Caco-2 (cell line): ENCODE measurements around the gene CFD. TPM values are rescaled to one million over a fixed set of nuclear protein-coding genes. Genes with fewer than 3 reads are reported as not detected.

Source experiments
- BruUV-seq: library from RNA; stranded (reverse); fragments of 400-500 nt; replicated peaks from 2 replicates; lab custom pipeline; 2021; lab: Mats Ljungman, UMichigan
- CTCF ChIA-PET: fragments of 300-600 bp; sonication (Branson Sonifier 250); formaldehyde crosslinking; loops from one replicate; lab custom pipeline; 2022; ENCODE audit warnings: antibody characterized with exemption; lab: Charles Lee
- POLR2A ChIA-PET: fragments of 300-600 bp; sonication (Branson Sonifier 250); formaldehyde crosslinking; loops from one replicate; lab custom pipeline; 2022; ENCODE audit warnings: antibody characterized with exemption; lab: Charles Lee
- DNase-seq, 2 experiments: peaks; one replicate each; pipeline versions ENCODE4 v3.0.0 to v3.0.0-alpha.2; 2020 to 2022
- H3K27me3 ChIP-seq: replicated peaks from 2 replicates; pipeline ENCODE4 v1.6.0; 2011; ENCODE audit warnings: low read length; ENCODE audit not compliant: control insufficient read depth, insufficient read depth
- H3K36me3 ChIP-seq: 2 replicates; pipeline ENCODE4 v1.5.1; 2011; ENCODE audit warnings: low read length; ENCODE audit not compliant: control insufficient read depth, insufficient read depth
- H3K4me1 ChIP-seq: fragments of 250-450 bp; sonication (Bioruptor Pico); 2 replicates; pipeline ENCODE4 v1.5.1; 2020; ENCODE audit warnings: mild to moderate bottlenecking
- H3K4me3 ChIP-seq: 2 replicates; pipeline ENCODE4 v1.5.1; 2011; ENCODE audit warnings: low read depth, mild to moderate bottlenecking, control low read depth, low read length
- H3K9me3 ChIP-seq: fragments of 250-450 bp; sonication (Bioruptor Pico); 2 replicates; pipeline ENCODE4 v1.5.1; 2020; ENCODE audit warnings: mild to moderate bottlenecking, moderate library complexity
- H3K27ac Mint-ChIP-seq: one replicate; pipeline ENCODE4 v1.8.0; 2022; ENCODE audit warnings: mixed read lengths; ENCODE audit not compliant: unreplicated experiment
- H3K27me3 Mint-ChIP-seq: one replicate; pipeline ENCODE4 v1.8.0; 2022; ENCODE audit warnings: mixed read lengths; ENCODE audit not compliant: insufficient read depth, unreplicated experiment
- H3K36me3 Mint-ChIP-seq: one replicate; pipeline ENCODE4 v1.8.0; 2022; ENCODE audit warnings: mild to moderate bottlenecking, mixed read lengths; ENCODE audit not compliant: insufficient read depth, unreplicated experiment
- H3K4me1 Mint-ChIP-seq: one replicate; pipeline ENCODE4 v1.8.0; 2022; ENCODE audit warnings: low read depth, mixed read lengths; ENCODE audit not compliant: unreplicated experiment
- H3K4me3 Mint-ChIP-seq: one replicate; pipeline ENCODE4 v1.8.0; 2022; ENCODE audit warnings: mild to moderate bottlenecking, moderate library complexity, mixed read lengths; ENCODE audit not compliant: unreplicated experiment
- H3K9me3 Mint-ChIP-seq: one replicate; pipeline ENCODE4 v1.8.0; 2022; ENCODE audit warnings: mixed read lengths; ENCODE audit not compliant: unreplicated experiment
- intact Hi-C: fragments of 100-400 bp; cut with micrococcal nuclease; formaldehyde crosslinking; loops from one replicate; pipeline ENCODE4 v1.10.0; 2022; ENCODE audit not compliant: unreplicated experiment
- total RNA-seq: library from RNA; stranded (reverse); gene quantifications from 2 replicates; pipeline ENCODE4 v1.2.3, GENCODE V29; 2022
- TF ChIP-seq, protein P1 (sequence below), 2 experiments: fragments of 200-600 bp in 1 of 2; IDR thresholded peaks; 1 replicate in 1 of 2; 2 replicates in 1 of 2; pipeline versions ENCODE4 v1.5.1 to v1.8.0; 2011 to 2022; ENCODE audit warnings: antibody characterized with exemption in 1 of 2, control low read depth in 1 of 2, inconsistent platforms in 1 of 2, low read depth in 1 of 2, low read length in 1 of 2, mild to moderate bottlenecking in 1 of 2, moderate library complexity in 1 of 2; ENCODE audit not compliant: insufficient read depth in 1 of 2, severe bottlenecking in 1 of 2, unreplicated experiment in 1 of 2

The CFD gene
- total RNA-seq, 1 experiment from 2014 or later, result 6.1 TPM

DNA sequence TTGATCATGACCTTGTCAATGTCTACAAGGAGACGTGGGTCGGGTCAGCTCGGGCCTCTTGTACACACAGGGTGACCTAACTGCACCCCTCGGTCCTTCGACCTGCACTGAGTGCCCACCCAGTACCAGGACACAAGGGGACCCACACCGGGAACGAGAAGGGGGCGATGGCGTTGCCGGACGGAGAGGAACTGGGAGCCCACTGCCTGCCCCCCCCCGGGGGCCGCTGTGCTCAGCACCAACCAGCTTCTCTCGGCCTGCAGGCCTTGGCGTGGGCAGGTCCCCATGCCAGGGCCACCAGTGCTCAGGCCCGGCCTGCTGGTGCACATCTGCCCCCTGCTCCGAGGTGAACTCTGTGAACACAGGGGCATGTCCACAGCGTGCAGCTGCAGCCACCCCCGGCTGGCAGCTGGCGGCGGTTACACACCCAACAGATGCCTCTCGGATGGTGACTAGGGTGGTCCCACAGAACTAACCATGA lies 14.1 kb downstream of the CFD start:
- Histone ChIP-seq H3K36me3 (peaks cover 3% of the 10 kb centered on the region), H3K4me1 (no peaks in the 10 kb centered on the region; the same call in 1 of the 2 replicates), H3K4me3 (no peak overlapping the region), H3K9me3 (no peaks in the 10 kb centered on the region), H3K27me3 (no peaks in the 10 kb centered on the region)
- no peak for DNase-seq
- intact Hi-C loops, result no loop called here
- TF ChIP-seq, protein P1, sequence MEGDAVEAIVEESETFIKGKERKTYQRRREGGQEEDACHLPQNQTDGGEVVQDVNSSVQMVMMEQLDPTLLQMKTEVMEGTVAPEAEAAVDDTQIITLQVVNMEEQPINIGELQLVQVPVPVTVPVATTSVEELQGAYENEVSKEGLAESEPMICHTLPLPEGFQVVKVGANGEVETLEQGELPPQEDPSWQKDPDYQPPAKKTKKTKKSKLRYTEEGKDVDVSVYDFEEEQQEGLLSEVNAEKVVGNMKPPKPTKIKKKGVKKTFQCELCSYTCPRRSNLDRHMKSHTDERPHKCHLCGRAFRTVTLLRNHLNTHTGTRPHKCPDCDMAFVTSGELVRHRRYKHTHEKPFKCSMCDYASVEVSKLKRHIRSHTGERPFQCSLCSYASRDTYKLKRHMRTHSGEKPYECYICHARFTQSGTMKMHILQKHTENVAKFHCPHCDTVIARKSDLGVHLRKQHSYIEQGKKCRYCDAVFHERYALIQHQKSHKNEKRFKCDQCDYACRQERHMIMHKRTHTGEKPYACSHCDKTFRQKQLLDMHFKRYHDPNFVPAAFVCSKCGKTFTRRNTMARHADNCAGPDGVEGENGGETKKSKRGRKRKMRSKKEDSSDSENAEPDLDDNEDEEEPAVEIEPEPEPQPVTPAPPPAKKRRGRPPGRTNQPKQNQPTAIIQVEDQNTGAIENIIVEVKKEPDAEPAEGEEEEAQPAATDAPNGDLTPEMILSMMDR (IDR thresholded peaks at IDR 0.05; ENCODE audit: insufficient read depth in 1 of 2, low read depth in 1 of 2, low read length in 1 of 2, severe bottlenecking in 1 of 2, unreplicated experiment in 1 of 2), result no peak
- BruUV-seq, result no TSS peak
- no peak overlapping the region for H3K4me3 Mint-ChIP-seq
- H3K9me3 Mint-ChIP-seq, result no peaks in the 10 kb centered on the region
- H3K4me1 Mint-ChIP-seq, result no peaks in the 10 kb centered on the region
- CTCF ChIA-PET, result interaction anchor here (0.6 kb wide), 1 partner anchor 113 kb away, joined by 3 read pairs; no protein-coding TSS in a partner anchor
- H3K27me3 Mint-ChIP-seq, result no peaks in the 10 kb centered on the region
- no peak overlapping the region for H3K27ac Mint-ChIP-seq
- POLR2A ChIA-PET, result no interaction called here
- H3K36me3 Mint-ChIP-seq, result peaks cover 65% of the 10 kb centered on the region

DNA sequence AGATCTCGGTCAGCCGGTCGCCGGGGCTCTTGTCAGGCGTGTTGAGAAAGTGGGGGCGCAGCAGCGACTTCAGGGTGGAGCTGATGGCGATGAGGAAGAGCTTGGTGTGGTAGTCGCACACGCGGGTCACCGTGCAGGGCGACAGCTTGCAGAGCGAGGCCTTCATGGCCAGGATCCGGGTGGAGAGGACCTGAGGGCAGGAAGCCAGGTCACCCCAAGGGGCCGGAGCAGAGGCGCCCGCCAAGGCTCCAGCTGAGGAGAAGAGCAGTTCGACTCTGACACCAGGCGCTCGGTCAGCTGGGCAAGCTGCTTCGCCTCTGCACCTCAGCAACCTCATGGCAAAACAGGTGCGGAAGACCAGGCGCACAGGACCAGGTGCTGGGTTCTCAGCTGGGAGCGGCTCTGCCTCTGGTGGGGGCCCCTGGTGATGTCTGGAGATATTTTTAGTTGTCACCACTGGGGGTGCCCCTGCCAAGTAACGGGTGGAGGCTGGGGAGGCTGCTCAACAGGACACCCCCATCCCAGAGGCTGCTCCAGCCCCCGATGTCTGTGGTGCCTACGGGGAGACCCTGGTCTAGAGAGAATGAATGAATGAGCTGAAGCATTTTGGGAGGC lies 15.9 kb downstream of the CFD start:
- intact Hi-C loops, result no loop called here
- H3K9me3 Mint-ChIP-seq, result no peaks in the 10 kb centered on the region
- no peaks in the 10 kb centered on the region for H3K4me1 ChIP-seq
- H3K4me3 Mint-ChIP-seq, result no peak overlapping the region
- TF ChIP-seq, protein P1 (IDR thresholded peaks at IDR 0.05; ENCODE audit: insufficient read depth in 1 of 2, low read depth in 1 of 2, low read length in 1 of 2, severe bottlenecking in 1 of 2, unreplicated experiment in 1 of 2), result no peak
- H3K4me3 ChIP-seq, result no peak overlapping the region
- no peak overlapping the region for H3K27ac Mint-ChIP-seq
- peaks cover 3% of the 10 kb centered on the region for H3K36me3 ChIP-seq
- no peaks in the 10 kb centered on the region for H3K4me1 Mint-ChIP-seq
- H3K27me3 ChIP-seq, result no peaks in the 10 kb centered on the region
- no peaks in the 10 kb centered on the region for H3K9me3 ChIP-seq
- CTCF ChIA-PET, result no interaction called here
- H3K36me3 Mint-ChIP-seq, result peaks cover 59% of the 10 kb centered on the region
- no peak for DNase-seq
- no TSS peak for BruUV-seq
- POLR2A ChIA-PET, result no interaction called here
- no peaks in the 10 kb centered on the region for H3K27me3 Mint-ChIP-seq

DNA sequence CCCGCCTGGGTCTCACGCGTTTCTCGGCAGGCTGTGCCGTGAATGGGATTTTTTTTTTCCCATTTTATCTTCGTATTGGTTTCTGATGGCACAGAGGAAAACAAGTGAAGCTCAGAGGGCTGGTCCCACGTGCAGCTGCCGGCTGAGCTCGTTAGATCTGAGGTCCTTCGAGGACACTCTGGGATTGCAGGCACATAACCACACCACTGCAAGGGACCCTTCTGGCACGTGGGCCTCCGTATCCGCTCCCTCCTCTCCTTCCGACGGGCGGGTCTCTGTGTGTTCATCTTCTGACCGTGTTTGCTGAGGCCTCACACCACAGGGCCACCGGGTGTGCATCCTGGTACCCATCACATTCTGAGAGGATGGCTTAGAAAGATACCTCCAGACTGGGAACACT lies 16.6 kb downstream of the CFD start:
- CTCF ChIA-PET, result no interaction called here
- Histone ChIP-seq H3K9me3 (no peaks in the 10 kb centered on the region), H3K27me3 (no peaks in the 10 kb centered on the region), H3K36me3 (peaks cover 1% of the 10 kb centered on the region), H3K4me3 (no peak overlapping the region), H3K4me1 (no peaks in the 10 kb centered on the region)
- H3K27ac Mint-ChIP-seq, result no peak overlapping the region
- no peaks in the 10 kb centered on the region for H3K9me3 Mint-ChIP-seq
- BruUV-seq, result no TSS peak
- TF ChIP-seq, protein P1 (IDR thresholded peaks at IDR 0.05; ENCODE audit: insufficient read depth in 1 of 2, low read depth in 1 of 2, low read length in 1 of 2, severe bottlenecking in 1 of 2, unreplicated experiment in 1 of 2), result no peak
- intact Hi-C loops, result no loop called here
- DNase-seq, result no peak
- POLR2A ChIA-PET, result no interaction called here
- H3K36me3 Mint-ChIP-seq, result peaks cover 53% of the 10 kb centered on the region
- H3K4me1 Mint-ChIP-seq, result no peaks in the 10 kb centered on the region
- no peak overlapping the region for H3K4me3 Mint-ChIP-seq
- H3K27me3 Mint-ChIP-seq, result no peaks in the 10 kb centered on the region
